Activated B cell treated with CpG ODN at 0.5 μM for 24 hours (primary cell): ENCODE measurements around the gene HS6ST3. TPM values are rescaled to one million over a fixed set of nuclear protein-coding genes. Genes with fewer than 3 reads are reported as not detected.
A peak's percentile ranks its signal among the peaks of the same experiment; 100 is the strongest.

Experiments
- ATAC-seq: fragments of 200-7000 bp; cut with Tn5 transposase; one replicate; pipeline ENCODE4 v1.10.0; 2021; ENCODE audit warnings: low read depth, mild to moderate bottlenecking, moderate library complexity
- CTCF ChIA-PET: fragments of 350-600 bp; sonication (Branson Sonifier 250); formaldehyde crosslinking; loops from one replicate; lab custom pipeline; 2021; ENCODE audit warnings: antibody characterized with exemption; lab: Charles Lee
- POLR2A ChIA-PET: fragments of 350-600 bp; sonication (Branson Sonifier 250); formaldehyde crosslinking; loops from one replicate; lab custom pipeline; 2021; ENCODE audit warnings: antibody characterized with exemption; lab: Charles Lee
- DNase-seq: peaks from one replicate; pipeline ENCODE4 v3.0.0; 2022
- H3K27ac Mint-ChIP-seq: one replicate; pipeline ENCODE4 v1.8.0; 2020; ENCODE audit warnings: mixed read lengths
- H3K27me3 Mint-ChIP-seq: one replicate; pipeline ENCODE4 v1.8.0; 2021; ENCODE audit warnings: mixed read lengths
- H3K36me3 Mint-ChIP-seq: one replicate; pipeline ENCODE4 v1.8.0; 2021; ENCODE audit warnings: low read depth, mixed read lengths
- H3K4me1 Mint-ChIP-seq: one replicate; pipeline ENCODE4 v1.8.0; 2021; ENCODE audit warnings: mixed read lengths
- H3K4me3 Mint-ChIP-seq: one replicate; pipeline ENCODE4 v1.8.0; 2020; ENCODE audit warnings: mild to moderate bottlenecking, mixed read lengths
- H3K9me3 Mint-ChIP-seq: one replicate; pipeline ENCODE4 v1.8.0; 2020; ENCODE audit warnings: mixed read lengths
- CTCF ChIP-seq: fragments of 200-600 bp; IDR thresholded peaks from one replicate; pipeline ENCODE4 v1.8.0; 2022; ENCODE audit warnings: antibody characterized with exemption, mild to moderate bottlenecking
- intact Hi-C: fragments of 100-400 bp; cut with micrococcal nuclease; formaldehyde crosslinking; loops from one replicate; pipeline ENCODE4 v1.15.1; 2024
- total RNA-seq: library from RNA; stranded (reverse); gene quantifications from 2 replicates; pipeline ENCODE4 v1.2.3, GENCODE V29; 2022

Gene HS6ST3
- total RNA-seq, 1 donor from 2014 or later = not detected

- DNase-seq (no peak), ATAC-seq (no peak)
- H3K4me1 Mint-ChIP-seq = peaks cover 8% of the 10 kb centered on the region
- H3K27me3 Mint-ChIP-seq = peaks cover 30% of the 10 kb centered on the region
- H3K27ac Mint-ChIP-seq = no peak overlapping the region
- intact Hi-C loops = no loop called here
- TF ChIP-seq CTCF = no peak
- CTCF ChIA-PET = no interaction called here
- no peaks in the 10 kb centered on the region for H3K9me3 Mint-ChIP-seq
- POLR2A ChIA-PET = no interaction called here
- no peak overlapping the region for H3K4me3 Mint-ChIP-seq
- no peaks in the 10 kb centered on the region for H3K36me3 Mint-ChIP-seq
Observed at GRCh38 chr13:96086736-96087135, 3.2 kb upstream of the HS6ST3 start.

GRCh38 chr13:96089139-96089538 lies 768 bp upstream of the HS6ST3 start:
- no peak for DNase-seq
- Mint-ChIP-seq H3K27ac (no peak overlapping the region), H3K4me1 (peaks cover 10% of the 10 kb centered on the region), H3K4me3 (no peak overlapping the region), H3K36me3 (no peaks in the 10 kb centered on the region), H3K9me3 (no peaks in the 10 kb centered on the region), H3K27me3 (peaks cover 39% of the 10 kb centered on the region)
- POLR2A ChIA-PET = no interaction called here
- no peak for TF ChIP-seq CTCF
- intact Hi-C loops = no loop called here
- ATAC-seq = no peak
- CTCF ChIA-PET = no interaction called here

- no peak overlapping the region for H3K27ac Mint-ChIP-seq
- intact Hi-C loops = no loop called here
- H3K27me3 Mint-ChIP-seq = peaks cover 42% of the 10 kb centered on the region
- CTCF ChIA-PET = no interaction called here
- ATAC-seq (no peak), DNase-seq (no peak)
- H3K9me3 Mint-ChIP-seq = no peaks in the 10 kb centered on the region
- POLR2A ChIA-PET = no interaction called here
- H3K36me3 Mint-ChIP-seq = no peaks in the 10 kb centered on the region
- peaks cover 10% of the 10 kb centered on the region for H3K4me1 Mint-ChIP-seq
- no peak for TF ChIP-seq CTCF
- H3K4me3 Mint-ChIP-seq = no peak overlapping the region
Observed at GRCh38 chr13:96090240-96091101, 564 bp downstream of the HS6ST3 start.

GRCh38 chr13:96091164-96092117 lies 1.5 kb downstream of the HS6ST3 start:
- intact Hi-C loops = no loop called here
- ATAC-seq = no peak
- H3K4me1 Mint-ChIP-seq = peaks cover 10% of the 10 kb centered on the region

More at GRCh38 chr13:96091164-96092117, 1.5 kb downstream of the HS6ST3 start:
- H3K27ac Mint-ChIP-seq = no peak overlapping the region
- DNase-seq = no peak
- CTCF ChIA-PET = no interaction called here
- H3K9me3 Mint-ChIP-seq = no peaks in the 10 kb centered on the region
- TF ChIP-seq CTCF = no peak
- peaks cover 42% of the 10 kb centered on the region for H3K27me3 Mint-ChIP-seq
- H3K4me3 Mint-ChIP-seq = peak overlapping the region; percentile 53
- POLR2A ChIA-PET = no interaction called here
- H3K36me3 Mint-ChIP-seq = no peaks in the 10 kb centered on the region
